Measurements from ENCODE around the gene SNTG2.

DNA sequence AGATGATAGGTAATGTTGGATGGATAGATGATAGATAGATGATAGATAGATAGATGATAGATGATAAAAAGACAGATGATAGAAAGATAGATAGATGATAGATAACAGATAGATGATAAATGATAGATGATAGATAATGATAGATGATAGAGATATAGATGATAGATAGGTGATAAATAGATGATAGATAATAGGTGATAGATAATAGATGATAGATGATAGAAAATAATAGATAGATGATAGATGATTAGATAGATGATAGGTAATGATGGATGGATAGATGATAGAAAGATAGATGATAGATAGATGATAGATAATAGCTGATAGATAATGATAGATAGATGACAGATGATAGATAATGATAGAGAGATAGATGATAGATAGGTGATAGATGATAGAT, 31.0 kb upstream of the SNTG2 start:
- TF ChIP-seq, protein P1, sequence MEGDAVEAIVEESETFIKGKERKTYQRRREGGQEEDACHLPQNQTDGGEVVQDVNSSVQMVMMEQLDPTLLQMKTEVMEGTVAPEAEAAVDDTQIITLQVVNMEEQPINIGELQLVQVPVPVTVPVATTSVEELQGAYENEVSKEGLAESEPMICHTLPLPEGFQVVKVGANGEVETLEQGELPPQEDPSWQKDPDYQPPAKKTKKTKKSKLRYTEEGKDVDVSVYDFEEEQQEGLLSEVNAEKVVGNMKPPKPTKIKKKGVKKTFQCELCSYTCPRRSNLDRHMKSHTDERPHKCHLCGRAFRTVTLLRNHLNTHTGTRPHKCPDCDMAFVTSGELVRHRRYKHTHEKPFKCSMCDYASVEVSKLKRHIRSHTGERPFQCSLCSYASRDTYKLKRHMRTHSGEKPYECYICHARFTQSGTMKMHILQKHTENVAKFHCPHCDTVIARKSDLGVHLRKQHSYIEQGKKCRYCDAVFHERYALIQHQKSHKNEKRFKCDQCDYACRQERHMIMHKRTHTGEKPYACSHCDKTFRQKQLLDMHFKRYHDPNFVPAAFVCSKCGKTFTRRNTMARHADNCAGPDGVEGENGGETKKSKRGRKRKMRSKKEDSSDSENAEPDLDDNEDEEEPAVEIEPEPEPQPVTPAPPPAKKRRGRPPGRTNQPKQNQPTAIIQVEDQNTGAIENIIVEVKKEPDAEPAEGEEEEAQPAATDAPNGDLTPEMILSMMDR (IDR thresholded peaks at IDR 0.05), result no peak
- no peak for TF ChIP-seq POLR2A (IDR thresholded peaks at IDR 0.05)

Measured in esophagus squamous epithelium (tissue), 4 donors.